ENCODE data around the gene OLFM2.

Gene OLFM2

GRCh38 chr19:9912551-9913236, 23.6 kb downstream of the OLFM2 start:
- in situ Hi-C loops (cut with HindIII; ENCODE audit: low sequenced_read_pairs), result no loop called here

- in situ Hi-C loops (cut with HindIII; ENCODE audit: low sequenced_read_pairs), result no loop called here
Measured at GRCh38 chr19:9911524-9912185, 24.7 kb downstream of the OLFM2 start.

GRCh38 chr19:9910625-9911024, 25.7 kb downstream of the OLFM2 start:
- in situ Hi-C loops (cut with HindIII; ENCODE audit: low sequenced_read_pairs), result no loop called here

GRCh38 chr19:9909251-9909650, 27.1 kb downstream of the OLFM2 start:
- in situ Hi-C loops (cut with HindIII; ENCODE audit: low sequenced_read_pairs), result no loop called here

DNA sequence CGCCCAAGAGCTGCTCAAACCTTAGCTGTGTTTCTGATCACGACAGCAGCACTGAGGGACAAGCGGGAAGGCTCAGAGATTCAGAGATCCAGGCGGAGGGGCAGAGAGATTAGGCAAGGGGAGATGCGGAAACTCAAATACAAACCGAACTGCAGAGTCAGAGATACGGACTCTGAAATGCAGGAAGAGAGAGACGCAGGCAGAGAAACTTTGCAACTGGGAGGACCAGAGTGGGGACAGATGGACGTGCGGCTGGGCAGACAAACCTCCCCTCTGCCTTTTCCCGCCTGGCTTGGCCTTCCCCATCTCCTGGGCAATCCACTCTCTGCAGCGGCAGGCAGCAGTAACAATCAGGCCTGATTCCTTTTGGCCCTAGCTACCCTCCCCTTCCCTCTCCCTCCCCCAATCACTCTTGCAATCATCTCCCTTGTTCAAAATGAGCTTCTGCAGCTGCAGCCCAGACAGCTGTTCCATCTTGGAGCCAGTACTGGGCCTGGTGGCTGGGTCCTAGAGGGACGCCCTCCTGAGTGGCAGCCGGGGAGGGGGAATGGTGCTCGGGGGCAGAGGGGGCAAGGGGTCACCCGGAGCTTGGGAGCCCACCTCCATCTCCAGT, 29.7 kb downstream of the OLFM2 start:
- in situ Hi-C loops (cut with HindIII; ENCODE audit: low sequenced_read_pairs), result no loop called here

DNA sequence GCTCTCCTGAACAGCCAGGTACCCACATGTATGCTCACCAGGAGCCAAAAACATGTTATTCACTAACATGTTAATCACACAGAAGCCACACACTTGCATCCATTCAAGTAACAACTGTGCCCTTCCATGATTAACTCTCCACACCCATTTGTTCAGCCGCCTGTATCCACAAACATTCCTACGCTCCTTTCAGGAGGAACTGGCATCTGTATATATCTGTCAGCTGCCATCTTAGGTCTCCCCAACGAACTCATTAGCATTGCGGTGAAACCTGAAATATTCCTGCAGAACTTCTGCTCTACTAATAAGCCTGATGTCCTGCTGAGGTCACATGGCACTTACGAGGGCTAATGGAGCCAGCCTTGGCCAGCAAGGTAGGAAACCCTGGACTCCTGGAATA, 33.0 kb downstream of the OLFM2 start:
- in situ Hi-C loops (cut with HindIII; ENCODE audit: low sequenced_read_pairs), result no loop called here

- in situ Hi-C loops (cut with HindIII; ENCODE audit: low sequenced_read_pairs), result no loop called here
Measured at GRCh38 chr19:9901642-9902041, 34.7 kb downstream of the OLFM2 start.

DNA sequence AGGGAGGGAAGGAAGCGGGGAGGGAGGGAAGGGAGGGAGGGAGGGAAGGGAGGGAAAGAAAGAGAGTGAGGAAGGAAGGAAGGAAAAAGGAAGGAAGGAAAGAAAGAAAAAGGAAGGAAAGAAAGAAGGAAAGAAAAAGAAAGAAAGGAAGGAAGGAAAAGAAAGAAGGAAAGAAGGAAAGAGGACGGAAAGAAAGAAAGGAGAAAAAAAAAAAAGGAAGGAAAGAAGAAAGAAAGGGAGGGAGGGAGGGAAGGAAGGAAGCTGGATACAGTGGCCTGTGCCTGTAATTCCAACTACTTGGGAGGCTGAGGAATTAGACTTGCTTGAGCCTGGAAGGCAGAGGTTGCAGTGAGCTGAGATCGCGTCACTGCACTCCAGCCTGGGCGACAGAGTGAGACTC, 35.3 kb downstream of the OLFM2 start:
- in situ Hi-C loops (cut with HindIII; ENCODE audit: low sequenced_read_pairs), result no loop called here

DNA sequence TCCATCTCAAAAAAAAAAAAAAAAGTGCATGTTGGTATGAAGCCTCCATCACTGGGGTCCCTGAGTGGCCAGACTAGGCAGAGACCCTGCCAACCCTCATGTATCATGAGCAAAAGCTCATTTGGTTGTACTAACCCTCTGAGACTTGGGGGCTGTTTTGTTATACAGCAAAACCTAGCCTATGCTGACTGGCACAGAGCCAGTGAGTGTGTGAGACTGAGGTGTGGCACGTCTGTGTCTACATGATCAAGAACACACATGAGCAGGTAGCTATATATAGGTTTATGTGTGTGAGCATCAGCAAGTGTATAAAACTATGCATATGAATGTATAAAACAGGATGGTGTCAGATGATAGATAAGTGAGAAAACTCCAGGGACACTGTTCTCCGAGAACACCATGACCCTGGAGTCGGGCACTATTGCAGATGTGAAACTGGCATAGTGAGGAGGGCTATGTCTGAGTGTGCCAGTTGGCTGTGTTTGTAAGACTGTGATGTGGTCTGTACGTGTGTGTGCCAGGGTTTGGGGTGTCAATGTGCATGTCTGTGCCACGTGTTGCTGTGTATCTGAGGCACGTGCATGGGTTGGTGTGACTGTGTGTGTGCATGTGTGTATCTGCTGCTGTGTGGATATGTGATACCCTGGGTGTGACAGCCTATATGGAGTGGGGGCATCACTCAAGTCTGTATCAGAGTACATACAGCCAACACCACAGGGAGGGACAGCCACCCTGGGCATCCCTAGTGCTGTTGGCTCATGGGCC, 44.5 kb downstream of the OLFM2 start:
- in situ Hi-C loops (cut with HindIII; ENCODE audit: low sequenced_read_pairs), result no loop called here

DNA sequence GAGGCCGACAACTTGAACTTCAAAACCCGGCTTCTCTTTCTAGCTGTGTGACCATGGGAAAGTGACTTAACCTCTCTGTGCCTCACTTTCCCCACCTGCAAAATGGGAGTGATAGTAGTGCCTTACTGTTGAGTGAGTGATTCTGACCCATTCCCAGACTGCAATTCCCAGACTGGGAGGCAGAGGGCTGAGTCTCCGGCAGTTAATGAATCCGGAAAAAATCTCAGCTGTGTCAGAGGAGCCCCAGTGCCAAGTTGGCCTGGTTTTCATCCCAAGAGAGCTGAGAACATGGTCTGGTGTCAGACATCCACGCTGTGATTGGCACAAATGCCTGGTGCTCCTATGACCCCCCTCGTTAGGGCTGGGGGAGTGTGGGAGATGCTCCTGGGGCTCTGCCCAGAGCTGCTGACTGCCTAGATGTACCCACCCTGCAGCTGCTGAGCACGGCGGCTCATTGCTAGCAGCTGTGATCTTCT, 51.2 kb downstream of the OLFM2 start:
- in situ Hi-C loops (cut with HindIII; ENCODE audit: low sequenced_read_pairs), result no loop called here

DNA sequence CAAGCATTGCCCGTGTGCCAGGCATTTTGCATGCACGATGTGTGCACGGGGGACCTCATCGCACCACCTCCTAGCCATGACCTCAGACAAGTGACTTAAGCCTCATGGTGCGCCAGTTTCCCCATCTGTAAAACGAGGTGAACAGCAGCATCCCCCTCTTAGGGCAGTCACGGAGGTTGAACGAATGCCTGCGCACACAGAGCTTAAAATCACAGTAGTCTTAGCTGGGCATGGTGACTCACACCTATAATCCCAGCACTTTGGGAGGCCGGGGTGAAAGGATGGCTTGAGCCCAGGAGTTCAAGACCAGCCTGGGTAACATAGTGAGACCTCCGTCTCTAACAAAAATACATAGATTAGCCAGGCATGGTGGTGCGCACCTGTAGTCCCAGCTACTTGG, 52.6 kb downstream of the OLFM2 start:
- in situ Hi-C loops (cut with HindIII; ENCODE audit: low sequenced_read_pairs), result no loop called here

DNA sequence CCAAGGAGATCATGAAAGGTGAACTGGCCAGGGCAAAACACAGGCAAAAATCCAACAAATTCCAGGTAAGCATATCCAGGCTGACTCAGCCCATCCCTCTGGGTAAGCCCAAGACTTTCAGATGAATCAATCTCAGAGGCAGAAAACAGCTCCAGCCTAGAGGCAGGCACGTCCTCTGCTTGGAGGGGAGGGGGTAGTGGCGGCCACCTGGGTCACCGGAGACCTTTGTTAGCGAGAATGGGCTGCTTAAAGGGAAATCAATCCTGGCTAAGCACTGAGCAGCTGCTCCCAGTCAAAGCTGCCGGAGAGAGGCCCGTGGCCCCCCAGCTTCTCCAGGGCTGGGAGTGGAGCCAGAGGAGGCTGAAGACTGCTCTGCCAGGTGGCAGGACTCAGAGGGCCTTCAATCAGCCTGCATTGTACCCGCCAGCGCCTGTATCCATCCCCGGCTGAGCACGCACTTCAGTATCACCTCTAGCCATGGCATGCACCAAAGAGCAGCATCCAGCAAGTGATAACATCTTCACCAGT, 53.0 kb downstream of the OLFM2 start:
- in situ Hi-C loops (cut with HindIII; ENCODE audit: low sequenced_read_pairs), result no loop called here

- in situ Hi-C loops (cut with HindIII; ENCODE audit: low sequenced_read_pairs), result no loop called here
Measured at GRCh38 chr19:9881720-9882119, 54.6 kb downstream of the OLFM2 start.

DNA sequence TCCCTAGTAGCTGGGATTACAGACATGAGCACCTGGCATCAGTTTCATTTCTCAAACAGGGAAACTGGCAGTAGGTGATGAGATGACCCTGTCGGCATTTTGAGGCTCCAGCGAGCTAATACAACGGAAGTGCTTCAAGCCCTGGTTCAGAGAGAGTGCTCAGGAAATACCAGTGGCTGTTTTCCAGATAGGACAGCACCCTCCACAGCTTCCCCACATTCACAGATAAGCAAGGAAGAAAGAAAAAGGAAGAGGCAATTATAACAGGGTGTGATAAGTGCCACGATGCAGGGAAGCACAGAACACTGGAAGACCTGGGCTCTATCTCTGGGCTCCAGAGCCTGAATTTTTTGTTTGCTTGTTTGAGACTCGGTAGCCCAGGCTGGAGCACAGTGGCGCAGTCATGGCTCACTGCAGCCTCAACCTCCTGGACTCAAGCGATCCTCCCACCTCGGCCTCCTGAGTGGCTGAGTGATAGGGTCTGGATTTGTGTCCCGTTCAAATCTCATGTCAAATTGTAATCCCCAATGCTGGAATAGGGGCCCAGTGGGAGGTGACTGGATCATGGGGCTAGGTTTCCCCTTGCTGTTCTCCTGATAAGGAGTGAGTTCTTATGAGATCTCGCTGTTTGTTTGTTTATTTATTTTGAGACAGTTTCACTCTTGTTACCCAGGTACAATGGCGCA, 57.7 kb downstream of the OLFM2 start:
- in situ Hi-C loops (cut with HindIII; ENCODE audit: low sequenced_read_pairs), result no loop called here

DNA sequence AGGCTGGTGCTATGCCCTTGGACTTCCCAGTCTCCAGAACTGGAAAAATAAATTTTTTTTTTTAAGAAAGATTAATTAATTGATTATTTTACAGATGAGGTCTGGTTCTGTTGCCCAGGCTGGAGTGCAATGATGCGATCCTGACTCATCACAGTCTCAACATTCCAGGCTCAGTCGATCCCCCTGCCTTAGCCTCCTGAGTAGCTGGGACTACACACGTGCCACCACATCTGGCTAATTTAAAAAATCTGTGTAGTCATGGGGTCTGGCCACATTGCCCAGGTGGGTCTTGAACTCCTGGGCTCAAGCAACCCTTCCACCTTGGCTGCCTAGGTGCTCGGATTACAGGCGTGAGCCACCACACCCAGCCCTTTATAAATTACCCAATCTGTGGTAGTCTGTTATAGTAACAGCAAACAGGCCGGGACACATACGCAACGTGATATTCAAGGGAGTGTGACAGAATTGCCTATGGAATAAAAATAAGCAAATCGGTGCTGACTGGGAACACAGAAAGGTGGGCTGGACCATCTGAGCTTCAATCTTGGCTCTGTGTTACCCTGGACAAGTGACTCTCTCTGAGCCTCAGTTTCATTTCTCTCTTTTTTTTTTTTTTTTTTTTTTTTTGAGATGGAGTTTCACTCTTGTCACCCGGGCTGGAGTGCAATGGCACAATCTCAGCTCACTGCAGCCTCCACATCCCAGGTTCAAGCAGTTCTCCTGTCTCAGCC, 58.4 kb downstream of the OLFM2 start:
- in situ Hi-C loops (cut with HindIII; ENCODE audit: low sequenced_read_pairs), result no loop called here

DNA sequence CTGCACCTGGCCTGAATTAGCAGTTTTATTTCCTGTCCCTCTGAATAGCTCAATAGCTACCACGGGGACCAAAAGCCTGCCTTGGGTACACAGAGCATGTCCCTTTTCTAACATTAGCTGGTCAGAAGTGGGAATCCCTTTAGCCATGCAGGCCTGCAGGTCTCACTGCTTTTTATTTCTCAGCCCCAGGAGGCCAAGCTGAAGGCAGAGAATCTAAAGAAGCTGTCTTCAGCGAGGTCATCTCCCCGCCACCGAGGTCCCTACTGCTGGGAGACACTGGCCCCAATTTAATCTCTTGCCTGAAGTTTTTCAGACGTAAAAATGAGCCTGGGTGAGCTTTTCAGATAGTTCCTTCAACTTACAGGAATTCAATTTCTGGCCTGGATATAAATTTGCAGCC, 60.5 kb downstream of the OLFM2 start:
- in situ Hi-C loops (cut with HindIII; ENCODE audit: low sequenced_read_pairs), result no loop called here

GRCh38 chr19:9875031-9875627, 61.2 kb downstream of the OLFM2 start:
- in situ Hi-C loops (cut with HindIII; ENCODE audit: low sequenced_read_pairs), result no loop called here

DNA sequence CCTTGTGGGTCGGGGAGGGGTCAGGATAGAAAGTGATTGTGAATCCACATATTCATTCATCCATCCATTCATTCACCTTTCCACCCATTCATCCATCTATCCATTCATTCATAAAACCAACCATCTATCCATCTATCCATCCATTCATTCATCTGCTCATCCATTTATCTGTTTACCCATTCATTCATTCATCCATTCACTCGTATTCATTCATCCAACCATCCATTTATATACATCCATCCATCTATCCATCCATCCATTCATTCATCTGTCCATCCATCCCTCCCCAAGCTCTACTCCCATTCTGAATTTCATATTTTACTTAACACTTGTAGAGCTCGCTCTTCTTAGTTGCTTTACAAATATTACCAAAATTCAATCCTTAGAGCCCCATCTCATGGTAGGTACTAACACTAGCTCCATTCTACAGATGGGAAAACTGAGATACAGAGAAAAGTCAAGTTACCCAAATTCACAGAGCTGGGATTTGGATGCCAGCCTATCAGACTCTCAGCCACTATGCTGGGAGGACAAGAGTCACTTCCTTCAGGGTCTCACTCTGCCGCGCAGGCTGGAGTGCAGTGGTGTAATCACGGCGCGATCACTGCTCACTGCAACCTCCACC, 63.6 kb downstream of the OLFM2 start:
- in situ Hi-C loops (cut with HindIII; ENCODE audit: low sequenced_read_pairs), result no loop called here

Measured in endothelial cell of hepatic sinusoid (primary cell).